ENCODE data around the gene FSTL3. TPM values are rescaled to one million over a fixed set of nuclear protein-coding genes. Genes with fewer than 3 reads are reported as not detected.
A peak's percentile ranks its signal among the peaks of the same experiment; 100 is the strongest.

Gene FSTL3
- total and polyA plus RNA-seq, 2 of the 13 experiments (the other 11 are each of a cell fraction or from before 2014, with no cell fraction given) = 13.5 to 15.6 TPM

DNA sequence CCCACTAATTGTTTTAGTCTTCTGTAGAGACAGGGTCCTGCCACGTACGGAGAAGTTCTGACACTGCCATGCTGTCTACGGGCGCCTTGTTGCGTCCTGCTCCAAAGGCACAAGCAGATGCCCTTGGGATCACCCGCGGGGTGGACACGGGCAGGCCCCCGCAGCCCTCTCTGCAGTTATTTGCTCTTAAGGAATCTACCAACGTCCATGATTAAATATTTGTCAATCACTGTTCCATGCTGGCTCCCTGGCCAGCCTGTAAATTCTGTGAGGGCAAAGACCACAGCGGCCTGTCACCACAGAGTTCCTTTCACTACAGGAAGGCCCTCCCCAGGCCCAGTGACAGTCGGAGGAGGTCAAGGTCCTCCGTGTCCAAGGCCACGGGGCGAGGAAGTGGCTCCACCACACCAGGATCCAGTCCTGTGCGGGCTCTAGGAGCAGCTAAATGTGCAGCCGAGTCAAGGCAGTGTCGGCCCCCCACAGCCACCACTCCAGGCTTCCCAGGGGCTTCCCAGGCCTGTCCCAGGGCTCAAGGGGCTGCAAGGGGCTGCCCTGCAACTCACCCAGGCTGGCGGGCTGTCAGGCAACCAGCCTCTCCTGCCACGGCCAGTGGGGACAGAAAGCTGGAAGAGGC lies 15.3 kb upstream of the FSTL3 start (continued):
- TF ChIP-seq, protein P1, sequence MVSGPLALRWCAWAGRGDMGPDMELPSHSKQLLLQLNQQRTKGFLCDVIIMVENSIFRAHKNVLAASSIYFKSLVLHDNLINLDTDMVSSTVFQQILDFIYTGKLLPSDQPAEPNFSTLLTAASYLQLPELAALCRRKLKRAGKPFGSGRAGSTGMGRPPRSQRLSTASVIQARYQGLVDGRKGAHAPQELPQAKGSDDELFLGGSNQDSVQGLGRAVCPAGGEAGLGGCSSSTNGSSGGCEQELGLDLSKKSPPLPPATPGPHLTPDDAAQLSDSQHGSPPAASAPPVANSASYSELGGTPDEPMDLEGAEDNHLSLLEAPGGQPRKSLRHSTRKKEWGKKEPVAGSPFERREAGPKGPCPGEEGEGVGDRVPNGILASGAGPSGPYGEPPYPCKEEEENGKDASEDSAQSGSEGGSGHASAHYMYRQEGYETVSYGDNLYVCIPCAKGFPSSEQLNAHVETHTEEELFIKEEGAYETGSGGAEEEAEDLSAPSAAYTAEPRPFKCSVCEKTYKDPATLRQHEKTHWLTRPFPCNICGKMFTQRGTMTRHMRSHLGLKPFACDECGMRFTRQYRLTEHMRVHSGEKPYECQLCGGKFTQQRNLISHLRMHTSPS (CRISPR knock-in tag; IDR thresholded peaks at IDR 0.05; ENCODE audit: low read depth) = no peak
- TF ChIP-seq AGO1 (IDR thresholded peaks at IDR 0.05; ENCODE audit: low read depth, low read length, poor library complexity, severe bottlenecking) (no peak), ZNF782 (CRISPR knock-in tag; IDR thresholded peaks at IDR 0.05; ENCODE audit: borderline replicate concordance) (no peak), ZNF598 (CRISPR knock-in tag; IDR thresholded peaks at IDR 0.05; ENCODE audit: borderline replicate concordance) (no peak), ZNF260 (CRISPR knock-in tag; IDR thresholded peaks at IDR 0.05; ENCODE audit: borderline replicate concordance, low read depth) (no peak), KDM3A (CRISPR knock-in tag; IDR thresholded peaks at IDR 0.05; ENCODE audit: low read depth) (no peak; the same call in 1 of the 2 replicates), ZNF790 (CRISPR knock-in tag; IDR thresholded peaks at IDR 0.05; ENCODE audit: borderline replicate concordance) (peak; percentile 76; the same call in 1 of the 2 replicates), BORCS8-MEF2B (CRISPR knock-in tag; IDR thresholded peaks at IDR 0.05) (peak; percentile 67), ARID5B (CRISPR knock-in tag; IDR thresholded peaks at IDR 0.05) (peak; percentile 96), ZNF337 (CRISPR knock-in tag; IDR thresholded peaks at IDR 0.05; ENCODE audit: borderline replicate concordance, low read depth) (0 out of 2 replicates have a peak, but pooled peaks have one; percentile 58), ZNF354B (CRISPR knock-in tag; IDR thresholded peaks at IDR 0.05) (no peak), CHCHD3 (CRISPR knock-in tag; IDR thresholded peaks at IDR 0.05) (no peak), ZFP36 (IDR thresholded peaks at IDR 0.05; ENCODE audit: borderline replicate concordance, low read depth, low read length, partially characterized antibody) (no peak), MTF2 (CRISPR knock-in tag; IDR thresholded peaks at IDR 0.05; ENCODE audit: borderline replicate concordance) (no peak), ZNF629 (CRISPR knock-in tag; conservative IDR thresholded peaks at IDR 0.05) (peak; percentile 57; the same call in 1 of the 2 replicates), SYNCRIP (IDR thresholded peaks at IDR 0.05; ENCODE audit: insufficient read depth, low read depth, low read length) (no peak), ZNF383 (CRISPR knock-in tag; IDR thresholded peaks at IDR 0.05; ENCODE audit: borderline replicate concordance) (no peak), POGZ (CRISPR knock-in tag; IDR thresholded peaks at IDR 0.05) (peak; percentile 81), ZNF326 (CRISPR knock-in tag; IDR thresholded peaks at IDR 0.05; ENCODE audit: borderline replicate concordance) (peak; percentile 63; the same call in 1 of the 2 replicates), KAT2B (IDR thresholded peaks at IDR 0.05; ENCODE audit: borderline replicate concordance, low read depth, low read length) (no peak)
- TF ChIP-seq, protein P2, sequence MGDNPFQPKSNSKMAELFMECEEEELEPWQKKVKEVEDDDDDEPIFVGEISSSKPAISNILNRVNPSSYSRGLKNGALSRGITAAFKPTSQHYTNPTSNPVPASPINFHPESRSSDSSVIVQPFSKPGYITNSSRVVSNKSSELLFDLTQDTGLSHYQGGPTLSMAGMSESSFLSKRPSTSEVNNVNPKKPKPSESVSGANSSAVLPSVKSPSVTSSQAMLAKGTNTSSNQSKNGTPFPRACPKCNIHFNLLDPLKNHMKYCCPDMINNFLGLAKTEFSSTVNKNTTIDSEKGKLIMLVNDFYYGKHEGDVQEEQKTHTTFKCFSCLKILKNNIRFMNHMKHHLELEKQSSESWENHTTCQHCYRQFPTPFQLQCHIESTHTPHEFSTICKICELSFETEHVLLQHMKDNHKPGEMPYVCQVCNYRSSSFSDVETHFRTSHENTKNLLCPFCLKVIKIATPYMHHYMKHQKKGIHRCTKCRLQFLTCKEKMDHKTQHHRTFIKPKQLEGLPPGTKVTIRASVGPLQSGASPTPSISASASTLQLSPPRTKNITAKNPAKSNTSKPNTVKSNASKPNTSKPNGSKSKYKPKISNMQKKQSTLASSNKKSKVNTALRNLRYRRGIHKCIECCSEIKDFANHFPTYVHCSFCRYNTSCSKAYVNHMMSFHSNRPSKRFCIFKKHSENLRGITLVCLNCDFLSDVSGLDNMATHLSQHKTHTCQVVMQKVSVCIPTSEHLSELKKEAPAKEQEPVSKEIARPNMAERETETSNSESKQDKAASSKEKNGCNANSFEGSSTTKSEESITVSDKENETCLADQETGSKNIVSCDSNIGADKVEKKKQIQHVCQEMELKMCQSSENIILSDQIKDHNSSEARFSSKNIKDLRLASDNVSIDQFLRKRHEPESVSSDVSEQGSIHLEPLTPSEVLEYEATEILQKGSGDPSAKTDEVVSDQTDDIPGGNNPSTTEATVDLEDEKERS (CRISPR knock-in tag; IDR thresholded peaks at IDR 0.05) = peak; percentile 91

Measured in HepG2 (cell line).